MCF 10A (cell line): Measurements from ENCODE around the gene RSPO1. TPM values are rescaled to one million over a fixed set of nuclear protein-coding genes. Genes with fewer than 3 reads are reported as not detected.

Experiments
- BruUV-seq: library from RNA; stranded (reverse); fragments of 400-500 nt; replicated peaks from 2 replicates; lab custom pipeline; 2021; lab: Mats Ljungman, UMichigan
- CTCF ChIA-PET: fragments of 300-600 bp; sonication (Branson Sonifier 250); formaldehyde crosslinking; extraction: SDS; loops from one replicate; lab custom pipeline; 2021; ENCODE audit warnings: antibody characterized with exemption, inconsistent platforms; lab: Yijun Ruan, JAX
- POLR2A ChIA-PET: fragments of 300-600, 350-650 bp; sonication (Branson Sonifier 250); formaldehyde crosslinking; extraction: SDS; loops from one replicate; lab custom pipeline; 2020; ENCODE audit warnings: antibody characterized with exemption, inconsistent platforms; lab: Yijun Ruan, JAX
- DNase-seq: peaks from one replicate; pipeline ENCODE4 v3.0.0-alpha.2; 2018; ENCODE audit not compliant: unreplicated experiment
- H3K27ac Mint-ChIP-seq: one replicate; pipeline ENCODE4 v1.8.0; 2022; ENCODE audit warnings: mild to moderate bottlenecking, low read depth, mixed read lengths; ENCODE audit not compliant: unreplicated experiment
- H3K27me3 Mint-ChIP-seq: one replicate; pipeline ENCODE4 v1.8.0; 2022; ENCODE audit warnings: mixed read lengths; ENCODE audit not compliant: insufficient read depth, unreplicated experiment
- H3K36me3 Mint-ChIP-seq: one replicate; pipeline ENCODE4 v1.8.0; 2022; ENCODE audit warnings: mild to moderate bottlenecking, moderate library complexity, mixed read lengths; ENCODE audit not compliant: insufficient read depth, unreplicated experiment
- H3K4me1 Mint-ChIP-seq: one replicate; pipeline ENCODE4 v1.8.0; 2022; ENCODE audit warnings: mixed read lengths; ENCODE audit not compliant: insufficient read depth, unreplicated experiment
- H3K4me3 Mint-ChIP-seq: one replicate; pipeline ENCODE4 v1.8.0; 2022; ENCODE audit warnings: mild to moderate bottlenecking, moderate library complexity, mixed read lengths; ENCODE audit not compliant: unreplicated experiment
- H3K9me3 Mint-ChIP-seq: one replicate; pipeline ENCODE4 v1.8.0; 2022; ENCODE audit warnings: mixed read lengths; ENCODE audit not compliant: unreplicated experiment
- CTCF ChIP-seq: fragments of 200-600 bp; IDR thresholded peaks from one replicate; pipeline ENCODE4 v1.8.0; 2022; ENCODE audit warnings: antibody characterized with exemption, mild to moderate bottlenecking; ENCODE audit not compliant: unreplicated experiment
- intact Hi-C: fragments of 100-400 bp; cut with micrococcal nuclease; formaldehyde crosslinking; loops from 2 replicates; pipeline ENCODE4 v1.14.1; 2022
- total RNA-seq: library from RNA; stranded (reverse); gene quantifications from 2 replicates; pipeline ENCODE4 v1.2.3, GENCODE V29; 2022

RSPO1 gene
- total RNA-seq, 1 experiment from 2014 or later = not detected

GRCh38 chr1:37621326-37621870, 13.3 kb downstream of the RSPO1 start:
- ChIA-PET POLR2A (interaction anchor here (0.6 kb wide), 1 partner anchor 1153 kb away, joined by 3 read pairs; no protein-coding TSS in a partner anchor), CTCF (interaction anchor here (0.7 to 2.8 kb wide), 4 partner anchors 14 to 172 kb away, joined by 3 to 19 read pairs (median 5); no protein-coding TSS in a partner anchor)
- TF ChIP-seq CTCF = no peak
- intact Hi-C loops = no loop called here
- no peak overlapping the region for H3K4me3 Mint-ChIP-seq
- no peak for DNase-seq
- H3K36me3 Mint-ChIP-seq = no peaks in the 10 kb centered on the region
- H3K27me3 Mint-ChIP-seq = peaks cover 55% of the 10 kb centered on the region
- no peaks in the 10 kb centered on the region for H3K4me1 Mint-ChIP-seq
- BruUV-seq = no TSS peak
- H3K9me3 Mint-ChIP-seq = no peaks in the 10 kb centered on the region
- H3K27ac Mint-ChIP-seq = no peak overlapping the region

- intact Hi-C loops = no loop called here
- Mint-ChIP-seq H3K4me3 (no peak overlapping the region), H3K4me1 (no peaks in the 10 kb centered on the region), H3K27ac (no peak overlapping the region), H3K9me3 (no peaks in the 10 kb centered on the region), H3K27me3 (peaks cover 55% of the 10 kb centered on the region), H3K36me3 (no peaks in the 10 kb centered on the region)
- BruUV-seq = no TSS peak
- CTCF ChIA-PET = interaction anchor here (0.7 to 2.8 kb wide), 2 partner anchors 18 to 175 kb away, joined by 5 to 19 read pairs; no protein-coding TSS in a partner anchor
- POLR2A ChIA-PET = no interaction called here
- no peak for TF ChIP-seq CTCF
- peak; percentile 32 for DNase-seq
Observed at GRCh38 chr1:37620707-37621106, 14.0 kb downstream of the RSPO1 start.

DNA sequence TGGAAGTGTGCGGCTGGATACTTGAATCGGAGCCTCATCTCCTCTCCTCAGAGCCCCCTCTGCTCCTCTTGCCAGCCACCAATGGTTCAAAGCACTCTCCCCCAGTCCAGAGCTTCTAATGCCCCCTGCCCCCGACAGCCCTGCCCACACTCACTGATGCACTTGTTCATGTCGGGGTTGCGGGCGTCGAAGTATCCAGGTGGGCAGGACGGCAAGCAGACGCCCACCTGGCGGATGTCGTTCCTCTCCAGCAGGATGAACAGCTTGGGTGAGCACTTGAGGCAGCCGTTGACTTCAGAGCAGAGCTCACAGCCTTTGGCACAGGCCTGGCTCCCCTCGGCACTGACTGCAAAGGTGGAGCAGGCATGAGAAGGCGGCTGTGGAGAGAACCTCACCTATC, 18.4 kb downstream of the RSPO1 start:
- peaks cover 46% of the 10 kb centered on the region for H3K27me3 Mint-ChIP-seq
- intact Hi-C loops = no loop called here

DNA sequence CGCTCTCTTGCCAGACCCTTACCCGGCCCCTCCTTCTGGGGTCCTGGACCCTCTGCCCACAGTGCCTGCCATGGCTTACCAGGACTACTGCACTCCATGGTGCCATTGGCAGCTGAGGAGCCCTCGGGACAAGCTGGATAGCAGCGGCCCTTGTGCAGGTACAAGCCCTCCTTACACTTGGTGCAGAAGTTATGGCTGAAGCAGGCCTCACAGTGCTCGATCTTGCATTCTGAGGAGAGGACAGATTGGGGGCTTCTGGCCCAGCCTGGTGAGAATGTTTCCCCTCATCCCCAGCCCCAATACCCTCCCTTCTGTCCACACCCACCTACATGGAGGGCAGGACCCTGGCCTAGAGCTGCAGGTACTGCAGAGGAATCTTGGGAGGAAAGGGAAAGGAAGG, 20.6 kb downstream of the RSPO1 start:
- H3K27me3 Mint-ChIP-seq = peaks cover 41% of the 10 kb centered on the region
- ChIA-PET POLR2A (no interaction called here), CTCF (interaction anchor here (1.0 to 3.7 kb wide), 2 partner anchors 10 to 11 kb away, joined by 3 to 13 read pairs; no protein-coding TSS in a partner anchor)

More for the DNA sequence above, 18.4 kb downstream of the RSPO1 start:
- H3K27ac Mint-ChIP-seq = no peak overlapping the region
- POLR2A ChIA-PET = no interaction called here
- no peaks in the 10 kb centered on the region for H3K36me3 Mint-ChIP-seq
- DNase-seq = no peak
- BruUV-seq = no TSS peak
- H3K4me3 Mint-ChIP-seq = no peak overlapping the region
- H3K4me1 Mint-ChIP-seq = no peaks in the 10 kb centered on the region
- CTCF ChIA-PET = interaction anchor here (0.7 to 3.7 kb wide), 4 partner anchors 13 to 71 kb away, joined by 3 to 13 read pairs (median 3); no protein-coding TSS in a partner anchor
- H3K9me3 Mint-ChIP-seq = no peaks in the 10 kb centered on the region
- TF ChIP-seq CTCF = no peak

More for the DNA sequence above, 20.6 kb downstream of the RSPO1 start:
- Mint-ChIP-seq H3K36me3 (no peaks in the 10 kb centered on the region), H3K4me1 (no peaks in the 10 kb centered on the region), H3K9me3 (no peaks in the 10 kb centered on the region), H3K27ac (no peak overlapping the region), H3K4me3 (no peak overlapping the region)
- intact Hi-C loops = no loop called here
- no peak for TF ChIP-seq CTCF
- no peak for DNase-seq
- BruUV-seq = no TSS peak
